HG03139 (cell line): ENCODE results near the gene DYRK1A.
A peak's percentile ranks its signal among the peaks of the same experiment; 100 is the strongest.

Experiments used
- ATAC-seq: cut with Tn5 transposase; IDR thresholded peaks from one replicate; pipeline ENCODE4 v1.9.1; 2021; ENCODE audit not compliant: unreplicated experiment

The DYRK1A gene

DNA sequence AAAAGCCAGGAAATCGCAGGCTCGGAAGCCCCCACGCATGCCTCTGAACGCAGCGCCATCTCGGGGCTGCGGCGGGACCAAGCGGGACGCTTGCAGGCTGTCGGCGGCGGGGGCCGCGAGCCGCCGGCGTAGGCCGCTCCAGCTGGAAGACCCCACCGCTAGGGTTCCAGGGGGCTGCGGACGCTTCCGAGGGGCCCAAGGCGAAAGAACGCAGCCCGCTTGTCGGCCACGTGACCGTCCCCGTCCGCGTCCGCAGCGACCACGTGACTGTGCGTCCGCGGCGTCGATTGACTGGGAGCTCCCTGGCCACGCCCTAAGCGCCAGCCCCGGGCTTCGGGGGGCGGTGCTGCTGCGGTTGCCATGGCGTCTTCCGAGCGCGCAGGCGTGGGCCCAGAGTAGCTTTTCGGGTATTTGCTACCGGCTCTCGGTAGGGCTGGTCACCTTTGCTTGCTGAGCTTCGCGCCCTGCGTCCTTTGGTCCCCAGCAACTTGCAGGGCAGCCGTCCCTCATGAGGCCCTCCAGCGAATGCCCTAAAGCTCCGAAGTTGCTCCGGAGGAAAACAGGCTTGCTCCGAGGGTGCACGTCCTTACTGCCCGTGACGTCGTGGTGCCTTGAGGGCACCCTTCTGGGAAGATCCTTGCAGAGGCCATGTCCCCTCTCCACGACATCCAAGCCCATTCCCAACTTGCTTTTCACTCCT is 197.2 kb downstream of the DYRK1A start:
- peak; percentile 90 for ATAC-seq

DNA sequence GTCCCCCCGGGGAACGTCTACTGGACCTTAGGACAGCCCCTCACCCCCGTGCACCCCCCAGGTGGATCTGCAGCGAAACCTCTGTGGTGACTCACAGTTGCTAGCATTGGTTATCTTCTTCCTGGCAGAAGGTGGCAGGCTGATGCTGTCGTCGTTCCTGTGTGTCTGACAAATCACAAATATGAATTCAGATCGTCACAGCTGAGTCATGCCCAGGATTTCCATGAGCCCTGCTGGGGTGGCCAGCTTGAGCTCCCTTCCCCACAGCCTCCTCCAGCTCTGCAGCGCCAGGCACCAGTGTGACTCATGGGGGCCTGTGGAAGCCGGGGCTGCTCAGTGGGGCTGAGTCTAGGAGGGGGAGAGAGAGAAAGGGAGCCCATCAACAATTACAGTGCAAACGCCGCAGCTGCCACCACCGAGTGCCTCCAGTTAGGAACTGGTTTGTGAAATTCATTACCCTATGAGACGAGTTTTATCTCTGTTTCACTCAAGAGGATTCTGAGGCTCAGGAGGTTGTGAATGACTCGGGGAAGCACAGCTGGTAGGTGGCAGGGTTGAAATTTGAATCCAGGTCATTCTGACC is 197.9 kb downstream of the DYRK1A start:
- peak; percentile 35 for ATAC-seq

DNA sequence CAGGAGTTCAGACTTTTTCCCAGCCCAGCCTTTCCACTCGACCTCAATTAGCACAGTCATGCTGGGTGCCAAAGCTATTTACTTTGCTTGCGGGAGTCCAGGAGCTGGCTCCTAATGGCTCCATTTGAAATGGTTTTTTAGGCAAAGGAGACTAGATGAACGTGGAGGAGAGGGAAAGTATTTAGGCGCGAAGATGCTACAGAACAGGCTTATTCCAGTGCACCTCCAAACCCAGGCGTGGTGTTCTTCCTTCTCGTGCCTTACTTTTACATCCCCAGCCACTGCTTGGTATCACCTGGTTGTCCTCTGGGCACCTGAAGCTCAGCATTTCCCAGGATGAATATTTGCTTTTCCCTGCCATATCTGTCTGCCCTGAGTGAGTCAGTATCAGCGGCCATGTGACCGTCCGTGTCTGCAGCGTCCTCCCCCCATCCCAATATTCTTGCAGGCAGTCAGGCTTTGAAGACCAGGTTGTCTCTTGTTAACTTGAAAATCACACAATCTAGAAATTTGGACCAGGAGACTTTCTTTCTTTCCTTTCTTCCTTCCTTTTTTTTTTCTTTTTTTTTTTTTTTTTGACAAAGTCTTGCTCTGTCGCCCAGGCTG is 198.5 kb downstream of the DYRK1A start:
- no peak for ATAC-seq

DNA sequence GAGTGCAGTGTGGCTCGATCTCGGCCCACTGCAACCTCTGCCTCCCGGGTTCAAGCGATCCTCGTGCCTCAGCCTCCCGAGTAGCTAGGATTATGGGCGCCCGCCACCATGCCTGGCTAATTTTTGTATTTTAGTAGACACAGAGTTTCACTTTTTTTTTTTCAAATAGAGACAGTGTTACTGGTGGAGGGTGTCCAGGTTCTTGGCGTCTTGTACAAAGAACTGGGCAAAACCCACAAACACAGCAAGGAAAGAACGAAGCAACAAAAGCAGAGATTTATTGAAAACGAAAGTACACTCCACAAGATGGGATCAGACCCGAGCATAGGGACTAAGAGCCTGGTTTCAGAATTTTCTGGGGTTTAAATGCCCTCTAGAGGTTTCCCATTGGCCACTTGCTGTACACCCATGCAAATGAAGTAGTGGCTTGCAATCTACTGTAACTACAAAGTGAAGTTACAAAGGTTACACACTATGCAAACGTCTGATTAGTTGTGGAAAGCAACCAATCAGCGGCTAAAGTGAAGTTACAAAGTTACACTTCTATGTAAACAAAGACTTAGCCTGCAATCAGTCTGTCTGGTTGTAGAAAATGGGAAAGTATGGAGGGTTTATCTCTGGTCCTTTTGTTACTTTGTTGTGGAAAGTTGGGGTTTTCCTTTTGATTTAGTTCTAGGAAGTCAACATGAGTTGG is 199.1 kb downstream of the DYRK1A start:
- ATAC-seq: no peak

DNA sequence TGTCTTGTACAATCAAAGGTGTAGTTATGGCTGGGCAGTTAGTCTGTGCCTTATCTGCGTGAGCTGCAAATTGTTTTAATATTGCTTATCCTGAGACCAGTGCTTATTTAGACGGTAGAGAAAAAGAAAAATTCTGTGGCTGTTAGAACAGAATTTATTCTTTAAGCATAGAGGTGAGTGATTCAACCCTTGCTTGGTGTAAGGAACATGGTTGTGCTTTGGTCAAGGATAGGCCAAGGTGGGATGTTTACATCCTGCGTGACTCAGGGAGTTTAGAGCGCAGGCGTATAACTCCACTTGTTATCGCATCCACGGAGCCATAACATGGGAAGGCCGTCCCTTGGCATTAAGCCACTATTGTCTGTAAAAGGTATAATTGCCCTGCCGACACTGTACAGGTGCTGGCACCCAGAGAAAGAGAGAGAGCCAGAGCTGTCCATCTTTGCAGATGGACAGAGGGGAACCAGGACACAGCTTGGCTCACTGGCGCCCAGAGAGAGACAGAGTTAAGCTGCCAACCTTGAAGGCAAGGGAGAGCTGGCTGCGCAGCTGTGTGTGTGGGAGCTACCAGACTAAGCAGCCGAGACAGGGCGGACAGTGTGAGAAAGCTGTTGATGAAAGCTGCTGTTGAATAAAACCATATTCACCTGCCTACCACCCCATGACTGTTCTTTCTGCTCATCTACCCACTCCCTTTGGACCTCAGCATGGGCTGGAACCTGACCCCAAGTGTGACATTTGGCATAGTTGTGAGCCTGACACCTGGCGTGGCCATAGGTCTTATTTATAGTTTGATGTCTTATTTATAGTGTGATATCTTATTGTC is 200.4 kb downstream of the DYRK1A start:
- no peak for ATAC-seq

DNA sequence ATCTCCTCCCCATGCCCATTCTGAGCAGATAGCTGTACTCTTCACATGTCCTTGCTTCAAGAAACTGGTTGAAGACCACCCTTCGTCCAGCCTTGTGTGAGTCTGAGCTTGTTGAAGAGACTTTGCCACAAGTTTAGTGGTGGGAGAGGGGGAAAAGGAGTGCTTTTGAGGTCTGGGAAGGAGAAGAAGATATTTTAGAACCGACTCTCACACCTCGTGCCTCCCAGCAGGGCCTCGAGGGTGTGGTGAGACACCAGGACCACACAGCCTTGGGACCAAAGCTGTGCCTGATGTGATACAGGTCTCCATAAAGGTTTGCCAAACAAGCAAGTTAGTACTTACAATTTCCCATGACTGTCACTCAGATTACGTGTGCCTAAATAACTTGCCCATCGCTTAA is 201.8 kb downstream of the DYRK1A start:
- ATAC-seq: no peak

DNA sequence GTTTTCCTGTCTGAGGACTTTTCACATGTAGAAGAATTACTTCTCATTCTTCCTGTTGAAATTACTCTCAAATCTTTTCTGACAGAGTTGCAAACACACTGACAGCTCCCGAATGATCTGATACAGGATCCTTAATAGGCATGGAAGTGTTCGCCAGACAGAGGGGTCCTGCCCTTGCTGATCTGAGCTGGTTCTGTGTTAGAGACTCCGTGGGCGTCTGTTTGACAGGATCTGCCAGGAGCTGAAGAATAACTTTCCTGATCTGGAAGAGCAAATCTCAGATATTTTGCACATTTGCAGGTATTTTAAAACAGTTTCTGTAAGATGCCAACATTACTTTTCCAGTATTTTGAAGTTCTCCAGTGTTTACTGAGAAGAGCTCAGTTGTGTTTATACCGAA is 202.3 kb downstream of the DYRK1A start:
- ATAC-seq: no peak

DNA sequence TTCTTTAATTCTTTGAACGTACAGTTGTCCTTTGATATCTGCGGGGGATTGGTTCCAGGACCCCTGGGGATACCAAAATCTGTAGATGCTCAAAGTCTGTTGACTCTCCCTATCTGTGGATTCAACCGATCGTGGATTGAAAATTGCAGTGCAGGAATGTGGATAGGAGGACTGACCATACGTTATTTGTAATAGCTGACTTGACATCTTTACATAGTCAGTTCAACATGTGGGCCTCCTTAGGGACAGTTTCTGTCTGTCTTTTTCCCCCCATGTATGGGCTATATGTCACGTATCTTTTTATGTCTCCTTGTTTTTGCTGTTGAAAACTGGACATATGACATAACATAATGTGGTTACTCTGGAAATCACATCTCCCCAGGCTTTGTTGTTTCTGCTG is 204.9 kb downstream of the DYRK1A start:
- ATAC-seq: no peak

DNA sequence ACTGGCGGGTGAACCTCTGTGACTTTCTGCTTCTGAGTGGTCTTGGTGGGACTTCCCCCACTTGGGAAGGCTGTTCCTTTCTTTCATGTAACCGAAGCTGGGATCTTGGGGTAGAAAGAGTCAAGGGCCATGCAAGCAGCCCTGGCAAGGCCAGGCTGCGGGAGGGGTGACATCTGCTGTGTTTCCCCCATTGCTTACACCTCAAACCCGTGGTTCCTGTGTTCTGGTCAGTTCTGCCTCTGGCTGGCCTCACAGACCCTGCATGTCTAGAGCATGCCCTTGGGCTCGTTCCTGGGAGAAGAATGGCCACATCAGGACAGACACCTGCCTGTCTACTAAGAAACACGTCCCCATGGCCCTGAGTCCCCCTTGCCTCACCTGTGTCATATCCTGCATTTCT is 207.7 kb downstream of the DYRK1A start:
- ATAC-seq: no peak

DNA sequence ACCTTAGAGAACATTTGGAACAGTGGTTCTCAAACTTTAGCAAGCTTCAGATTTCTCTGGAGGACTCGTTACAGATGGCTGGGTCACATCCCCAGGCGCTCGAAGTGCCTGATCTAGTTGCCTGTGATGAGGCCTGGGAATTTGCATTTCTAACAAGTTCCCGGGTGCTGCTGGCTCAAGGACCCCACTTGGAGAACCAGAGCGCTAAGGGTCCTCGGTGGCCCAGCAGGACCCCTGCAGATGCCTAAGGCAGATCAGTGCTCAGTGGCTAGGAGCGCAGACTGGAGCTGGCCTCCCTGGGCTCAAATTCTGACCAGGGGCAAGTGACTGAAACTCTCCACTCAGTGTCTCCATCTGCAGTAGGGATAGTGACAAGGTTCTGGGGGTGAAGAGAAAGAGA is 208.2 kb downstream of the DYRK1A start:
- ATAC-seq: no peak

DNA sequence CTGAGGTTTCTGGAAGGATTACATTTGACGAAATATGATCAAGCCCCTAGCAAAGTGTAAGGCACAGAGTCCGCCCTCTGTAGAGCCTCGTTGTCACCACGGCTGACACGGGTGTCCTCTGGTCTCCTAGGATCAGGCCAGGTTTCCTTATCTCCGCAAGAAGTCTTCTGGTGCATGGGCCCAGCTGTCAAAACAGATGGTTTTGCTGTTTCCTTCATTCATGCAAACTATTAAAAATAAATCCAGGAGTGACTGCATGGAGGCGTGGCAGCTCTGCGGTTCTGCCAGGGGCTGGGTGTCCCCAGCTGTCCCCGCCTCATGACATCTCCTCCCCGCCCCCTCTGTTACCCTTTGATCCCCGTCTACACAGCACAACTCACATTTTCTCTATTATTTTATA is 209.0 kb downstream of the DYRK1A start:
- no peak for ATAC-seq
